Small intestine (tissue), 7 donors: Measurements from ENCODE around the gene PNKP. TPM values are rescaled to one million over a fixed set of nuclear protein-coding genes. Genes with fewer than 3 reads are reported as not detected.
A peak's percentile ranks its signal among the peaks of the same experiment; 100 is the strongest.

Experiments
- DNase-seq, 2 donors: peaks; one replicate each; pipeline versions ENCODE4 v3.0.0 to v3.0.0-alpha.2; 2013
- FAIRE-seq: peaks from 2 replicates; lab custom pipeline; 2012; peaks lifted over from hg19 to GRCh38; lab: Jason Lieb, UNC
- H3K27ac ChIP-seq, 3 donors: one replicate each; pipeline ENCODE4 v1.5.1; 2013; ENCODE audit warnings: low read length in 2 of 3, mild to moderate bottlenecking in 2 of 3, control low read depth in 1 of 3, inconsistent platforms in 1 of 3, low read depth in 1 of 3, moderate library complexity in 1 of 3
- H3K27me3 ChIP-seq, 3 donors: one replicate each; pipeline ENCODE4 v1.6.1; 2013; ENCODE audit warnings: low read length in 3 of 3, inconsistent platforms in 1 of 3; ENCODE audit not compliant: control insufficient read depth in 3 of 3, insufficient read depth in 3 of 3
- H3K36me3 ChIP-seq, 3 donors: one replicate each; pipeline ENCODE4 v1.6.1; 2013; ENCODE audit warnings: low read length in 3 of 3, inconsistent platforms in 1 of 3, low read depth in 1 of 3, mild to moderate bottlenecking in 1 of 3, moderate library complexity in 1 of 3; ENCODE audit not compliant: control insufficient read depth in 3 of 3, insufficient read depth in 2 of 3
- H3K4me1 ChIP-seq, 3 donors: one replicate each; pipeline ENCODE4 v1.6.1; 2013; ENCODE audit warnings: low read length in 2 of 3, inconsistent platforms in 1 of 3, low read depth in 1 of 3, mild to moderate bottlenecking in 1 of 3, moderate library complexity in 1 of 3; ENCODE audit not compliant: control insufficient read depth in 3 of 3, insufficient read depth in 2 of 3
- H3K4me3 ChIP-seq, 3 donors: one replicate each; pipeline ENCODE4 v1.5.1; 2013; ENCODE audit warnings: low read length in 3 of 3, control low read depth in 1 of 3, inconsistent platforms in 1 of 3, low read depth in 1 of 3, mild to moderate bottlenecking in 1 of 3, moderate library complexity in 1 of 3
- H3K9me3 ChIP-seq, 2 donors: one replicate each; pipeline ENCODE4 v1.6.1; 2013; ENCODE audit warnings: low read depth in 1 of 2, low read length in 1 of 2; ENCODE audit not compliant: control insufficient read depth in 2 of 2, insufficient read depth in 1 of 2
- WGBS, 3 donors: extraction: QIAGEN DNeasy Blood & Tissue Kit; methylation state at CpG; one replicate each; pipeline ENCODE4 v1.1.7; 2013; 5-methylcytosine and 5-hydroxymethylcytosine counted together
- polyA plus RNA-seq, 4 donors: library from polyadenylated mRNA; stranded (reverse) in 3 of 4; unstranded in 1 of 4; fragments of 200-250 nt in 3 of 4; fragments of 120-200 nt in 1 of 4; gene quantifications; one replicate each; pipeline versions ENCODE4 v1.2.1 to v1.2.3, GENCODE V29; 2013
- donor health status: healthy with polysubstance abuse.
- donor health status: control.
- donor health status: control.
- donor health status: Bipolar disorder and iron deficiency.
- donor health status: healthy.

PNKP gene
- polyA plus RNA-seq, 4 donors: 45.9 to 57.0 (median 49.7) TPM

- Histone ChIP-seq H3K9me3 (peaks cover 0 to 18% of the 10 kb centered on the region in 2 donors), H3K27ac (peak overlapping the region in 2 of 3 donors; percentile 32 to 100), H3K4me3 (peak overlapping the region; percentile 91 to 92 (median 92)), H3K36me3 (peaks cover 0 to 21% (median 2%) of the 10 kb centered on the region in 3 donors), H3K27me3 (no peaks in the 10 kb centered on the region), H3K4me1 (peaks cover 0 to 27% (median 0%) of the 10 kb centered on the region in 3 donors)
- 49 to 63% (median 58%) methylated on average over 12 of the region's 12 CpGs for WGBS, 3 donors
- FAIRE-seq (no peak), DNase-seq (no peak)
Measured at GRCh38 chr19:49850221-49850486, 17.2 kb downstream of the PNKP start.

GRCh38 chr19:49849433-49850220 lies 17.7 kb downstream of the PNKP start:
- H3K9me3 ChIP-seq: peaks cover 0 to 18% of the 10 kb centered on the region in 2 donors
- peaks cover 0 to 15% (median 0%) of the 10 kb centered on the region in 3 donors for H3K36me3 ChIP-seq
- no peak for DNase-seq
- WGBS, 3 donors: 82 to 90% (median 89%) methylated on average over 15 of the region's 15 CpGs
- H3K27me3 ChIP-seq: no peaks in the 10 kb centered on the region
- H3K4me1 ChIP-seq: peaks cover 0 to 27% (median 0%) of the 10 kb centered on the region in 3 donors
- no peak for FAIRE-seq
- peak overlapping the region in 2 of 3 donors; percentile 32 to 100 for H3K27ac ChIP-seq
- peak overlapping the region in 1 of 3 donors; percentile 92 for H3K4me3 ChIP-seq

- WGBS, 3 donors: 61 to 83% (median 78%) methylated on average over 3 of the region's 3 CpGs
- no peak overlapping the region for H3K4me3 ChIP-seq
- H3K27ac ChIP-seq: no peak overlapping the region
- no peak for DNase-seq
- peaks cover 0 to 8% (median 0%) of the 10 kb centered on the region in 3 donors for H3K36me3 ChIP-seq
- H3K9me3 ChIP-seq: peaks cover 0 to 18% of the 10 kb centered on the region in 2 donors
- H3K4me1 ChIP-seq: peaks cover 0 to 20% (median 0%) of the 10 kb centered on the region in 3 donors
- H3K27me3 ChIP-seq: no peaks in the 10 kb centered on the region
- FAIRE-seq: no peak
Measured at GRCh38 chr19:49848938-49849337, 18.4 kb downstream of the PNKP start.

- FAIRE-seq: no peak
- H3K9me3 ChIP-seq: peaks cover 0 to 18% of the 10 kb centered on the region in 2 donors
- peak in 1 of 2 donors; percentile 25 for DNase-seq
- no peaks in the 10 kb centered on the region for H3K27me3 ChIP-seq
- 76 to 87% (median 84%) methylated on average over 10 of the region's 10 CpGs for WGBS, 3 donors
- no peak overlapping the region for H3K27ac ChIP-seq
- peaks cover 0 to 5% (median 0%) of the 10 kb centered on the region in 3 donors for H3K36me3 ChIP-seq
- H3K4me3 ChIP-seq: no peak overlapping the region
- peaks cover 0 to 15% (median 0%) of the 10 kb centered on the region in 3 donors for H3K4me1 ChIP-seq
Measured at GRCh38 chr19:49847731-49848696, 19.4 kb downstream of the PNKP start.

- no peak overlapping the region for H3K4me3 ChIP-seq
- no peak for FAIRE-seq
- H3K9me3 ChIP-seq: peaks cover 0 to 18% of the 10 kb centered on the region in 2 donors
- 72 to 82% (median 77%) methylated on average over 5 of the region's 5 CpGs for WGBS, 3 donors
- no peak for DNase-seq
- H3K4me1 ChIP-seq: peaks cover 0 to 4% (median 0%) of the 10 kb centered on the region in 3 donors
- no peak overlapping the region for H3K27ac ChIP-seq
- H3K27me3 ChIP-seq: no peaks in the 10 kb centered on the region
- peaks cover 0 to 7% (median 0%) of the 10 kb centered on the region in 3 donors for H3K36me3 ChIP-seq
Measured at GRCh38 chr19:49846408-49846807, 21.0 kb downstream of the PNKP start.

- no peak for DNase-seq
- Histone ChIP-seq H3K27ac (no peak overlapping the region), H3K27me3 (no peaks in the 10 kb centered on the region), H3K36me3 (peaks cover 0 to 16% (median 0%) of the 10 kb centered on the region in 3 donors), H3K9me3 (peaks cover 0 to 18% of the 10 kb centered on the region in 2 donors), H3K4me1 (peaks cover 0 to 4% (median 0%) of the 10 kb centered on the region in 3 donors), H3K4me3 (no peak overlapping the region)
- WGBS, 3 donors: 56 to 69% (median 65%) methylated on average over 3 of the region's 3 CpGs
- FAIRE-seq: no peak
Measured at GRCh38 chr19:49845414-49845813, 22.0 kb downstream of the PNKP start.

- H3K9me3 ChIP-seq: peaks cover 0 to 11% of the 10 kb centered on the region in 2 donors
- no peak for FAIRE-seq
- DNase-seq: no peak
- no peak overlapping the region for H3K4me3 ChIP-seq
- H3K27ac ChIP-seq: no peak overlapping the region
- H3K36me3 ChIP-seq: peaks cover 0 to 22% (median 0%) of the 10 kb centered on the region in 3 donors
- H3K27me3 ChIP-seq: no peaks in the 10 kb centered on the region
- no peaks in the 10 kb centered on the region for H3K4me1 ChIP-seq
- 81 to 83% (median 82%) methylated on average over 18 of the region's 18 CpGs for WGBS, 3 donors
Measured at GRCh38 chr19:49844138-49845095, 23.0 kb downstream of the PNKP start.
